Measurements from ENCODE around the gene PAFAH1B2. TPM values are rescaled to one million over a fixed set of nuclear protein-coding genes. Genes with fewer than 3 reads are reported as not detected.
A peak's percentile ranks its signal among the peaks of the same experiment; 100 is the strongest.
"Not testable (repeated sequence)": the region's sequence is repeated elsewhere in the genome, so short reads cannot be mapped to it uniquely, and the experiment has no call there.

The PAFAH1B2 gene, protein sequence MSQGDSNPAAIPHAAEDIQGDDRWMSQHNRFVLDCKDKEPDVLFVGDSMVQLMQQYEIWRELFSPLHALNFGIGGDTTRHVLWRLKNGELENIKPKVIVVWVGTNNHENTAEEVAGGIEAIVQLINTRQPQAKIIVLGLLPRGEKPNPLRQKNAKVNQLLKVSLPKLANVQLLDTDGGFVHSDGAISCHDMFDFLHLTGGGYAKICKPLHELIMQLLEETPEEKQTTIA
- 103 and 108 TPM in 2 replicates for total RNA-seq (2014; rRNA removed; shearing (Covaris generic))

DNA sequence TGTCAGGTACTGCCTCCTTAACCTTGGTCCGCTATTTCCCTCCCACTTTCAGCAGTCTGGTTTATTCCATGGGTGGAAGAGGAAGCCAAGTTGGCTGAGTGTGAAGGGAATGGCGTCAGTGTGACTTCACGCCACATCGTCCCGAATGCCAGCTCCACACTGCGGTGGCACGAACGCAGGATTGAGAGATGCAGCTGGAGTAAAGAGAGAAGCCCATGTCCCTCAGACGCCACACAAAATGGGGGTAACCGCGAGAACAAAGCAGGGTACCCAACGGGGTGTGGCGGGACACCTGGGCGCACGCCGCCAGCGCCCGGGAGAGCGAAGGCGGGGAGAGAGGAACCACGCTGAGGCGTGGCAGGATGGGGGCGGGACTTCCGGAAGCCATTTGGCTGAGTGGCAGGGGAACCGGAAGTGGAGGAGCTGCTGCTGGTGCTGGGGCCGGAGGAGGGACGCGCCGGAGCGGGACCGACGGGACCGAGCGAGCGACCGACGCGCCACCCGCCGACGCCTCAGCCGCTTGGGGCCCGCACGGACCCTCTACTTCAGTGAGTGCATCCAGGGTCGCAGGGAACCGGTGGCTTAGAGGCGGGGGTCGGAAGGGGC lies at the start of gene PAFAH1B2:
Gene PAFAH1B2 (plus strand): TSS at position 417 of the 606 bp plus-strand sequence. CDS start 8,161 bp downstream, outside the sequence.
- DNase-seq (ENCODE audit: low spot score) = peak; percentile 92

DNA sequence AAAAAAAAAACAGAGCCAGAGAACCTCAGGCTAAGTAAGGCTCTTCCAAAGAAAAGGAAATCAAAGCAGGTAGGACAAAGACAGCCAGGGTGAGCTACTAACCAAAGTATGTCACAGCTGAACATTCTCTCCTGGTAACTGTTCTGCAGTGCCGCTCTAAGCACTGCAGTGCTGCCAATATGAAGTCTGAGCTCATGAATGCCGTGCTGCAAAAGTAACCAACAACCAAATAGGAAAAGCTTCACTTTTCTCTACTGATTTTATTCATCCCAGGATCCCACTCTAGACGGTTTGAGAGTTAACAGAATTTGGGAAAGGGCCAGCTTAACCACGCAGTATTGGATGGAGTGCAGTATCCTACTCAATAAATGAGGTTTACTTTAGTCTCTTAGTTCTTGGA lies 49.3 kb upstream of the PAFAH1B2 start:
- DNase-seq (ENCODE audit: low spot score) = no peak

DNA sequence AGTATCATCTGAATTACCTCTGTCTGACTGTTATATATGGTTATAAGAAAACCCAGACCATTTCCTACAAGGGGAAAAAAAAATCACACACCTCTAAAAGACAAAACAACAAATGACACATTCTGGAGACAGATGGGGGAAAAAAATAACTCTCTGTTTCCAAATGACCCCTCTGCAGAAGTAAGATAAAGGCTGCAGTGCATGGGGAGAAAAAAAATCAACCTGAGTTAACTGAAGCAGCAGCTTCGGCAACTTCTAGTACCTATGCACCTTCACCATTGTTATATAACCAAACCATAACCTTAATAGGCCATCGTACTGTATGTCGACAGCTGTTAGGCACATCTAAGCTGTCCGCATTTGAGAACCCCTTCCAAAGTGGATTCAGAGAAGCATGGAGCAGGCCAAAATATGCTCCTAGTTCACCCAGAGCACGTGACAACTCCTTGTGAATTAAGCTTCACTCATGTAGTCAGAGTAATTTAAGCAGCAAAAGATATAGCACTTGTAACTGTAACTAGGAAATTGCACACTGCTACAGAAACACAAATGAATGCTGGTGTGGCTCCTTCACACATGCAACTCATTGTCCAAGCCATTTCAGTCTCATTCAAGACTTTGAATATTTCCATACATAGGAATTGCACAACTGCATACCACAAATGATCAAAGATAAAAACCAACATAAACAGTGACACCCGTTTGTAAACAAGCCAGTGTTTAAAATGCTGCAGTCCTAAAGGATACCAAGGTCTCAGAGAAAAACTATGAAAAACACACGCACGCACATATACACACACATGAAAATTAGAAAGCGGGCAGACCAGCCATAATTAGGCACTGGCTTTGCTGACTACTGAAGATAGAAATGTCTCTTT lies 48.6 kb upstream of the PAFAH1B2 start:
- peak; percentile 53 for DNase-seq (ENCODE audit: low spot score)

DNA sequence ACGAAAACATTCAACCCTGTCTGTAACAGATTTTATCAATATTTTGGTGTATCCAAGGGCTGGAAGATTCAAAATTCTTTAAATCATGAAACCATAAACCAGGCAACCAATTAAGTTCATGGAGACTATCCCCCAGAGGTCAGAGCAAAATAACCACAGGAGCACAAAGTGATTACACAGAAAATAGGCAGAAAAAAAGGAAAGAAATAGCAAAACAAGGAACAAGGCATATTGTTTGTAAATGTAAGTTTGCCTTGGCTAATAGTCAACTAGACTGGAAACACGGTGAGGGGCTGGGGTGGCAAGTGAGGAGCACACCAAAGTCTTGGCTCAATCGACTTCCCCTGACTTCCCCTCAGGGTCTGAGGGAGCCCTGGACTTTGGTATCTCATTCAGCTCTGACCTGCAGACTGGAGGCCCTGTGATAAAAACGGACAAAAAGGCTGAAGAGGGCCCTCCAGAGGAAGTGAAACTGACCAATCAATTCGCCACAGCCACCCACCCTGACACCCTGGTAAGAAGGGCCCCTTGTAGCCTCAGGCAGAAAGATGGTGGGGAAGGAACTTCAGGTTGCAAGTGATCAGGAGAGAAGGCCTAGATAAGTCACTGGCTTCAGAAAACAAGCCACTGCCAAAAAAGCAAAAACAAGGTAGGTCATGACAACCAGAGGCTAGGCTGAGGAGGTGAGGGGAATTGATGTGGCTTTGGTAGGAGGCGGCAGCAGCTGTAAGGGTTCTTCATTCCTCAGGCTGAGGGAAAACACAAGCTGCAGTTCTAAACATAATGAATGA lies 47.7 kb upstream of the PAFAH1B2 start:
- no peak for DNase-seq (ENCODE audit: low spot score)

DNA sequence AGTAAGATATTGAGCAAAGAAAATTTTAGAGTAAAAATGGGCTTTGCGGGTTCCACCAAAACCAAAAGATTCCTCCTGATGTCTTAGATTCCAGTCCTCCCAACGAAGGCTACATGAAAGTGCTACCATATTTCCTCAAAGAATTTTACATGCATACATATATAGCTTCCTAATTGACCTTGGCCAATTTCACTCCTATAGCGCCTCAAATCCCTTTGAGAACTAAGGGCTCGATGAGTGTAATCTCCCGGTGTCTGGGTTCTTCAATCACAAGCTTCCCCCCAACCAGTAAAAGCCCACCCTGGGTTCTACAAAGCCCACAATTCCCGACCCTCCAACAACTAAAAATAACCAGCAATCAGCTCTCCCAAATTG lies 47.1 kb upstream of the PAFAH1B2 start:
- DNase-seq (ENCODE audit: low spot score) = no peak

DNA sequence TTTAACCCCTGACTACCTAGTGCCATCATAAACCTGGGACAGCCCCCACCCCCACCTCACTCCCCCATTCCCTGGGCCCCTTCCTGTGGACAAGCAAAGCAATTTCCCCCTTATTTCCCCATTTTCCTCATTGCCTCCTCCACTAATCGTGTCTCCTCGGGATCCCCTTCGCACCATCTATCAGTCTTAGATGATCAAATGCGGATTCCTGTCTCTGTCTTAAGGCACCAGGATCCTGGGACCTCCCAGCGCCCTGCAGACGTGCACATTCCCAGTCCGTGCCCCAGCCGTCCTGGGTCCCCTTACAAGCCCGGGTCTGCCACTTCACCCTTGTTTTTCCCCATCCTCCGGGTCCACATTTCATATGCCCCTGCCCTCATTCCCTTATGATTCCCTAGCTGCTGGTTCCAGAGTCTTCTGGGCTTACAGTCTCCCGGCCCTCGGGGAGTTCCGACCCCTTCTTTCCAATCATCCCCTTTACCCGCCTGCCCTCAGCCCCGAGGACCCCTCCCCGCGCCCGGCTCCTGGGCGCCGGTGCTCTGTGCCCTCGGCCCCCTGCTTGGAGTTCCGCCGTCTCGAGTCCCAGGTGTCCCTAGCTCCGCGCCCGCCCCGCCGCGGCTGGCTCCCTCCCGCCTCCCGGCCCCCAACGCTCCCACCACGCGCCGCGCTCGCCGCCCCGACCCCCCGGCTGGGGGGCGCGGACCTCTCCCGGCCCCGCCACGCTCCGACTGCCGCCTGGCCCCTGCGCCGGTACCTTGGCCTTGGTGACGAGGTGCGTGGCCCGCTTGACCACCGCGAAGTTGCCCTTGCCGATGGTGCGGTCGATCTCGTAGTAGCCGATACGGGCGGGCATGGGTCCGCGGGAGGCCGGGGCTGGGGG lies 46.5 kb upstream of the PAFAH1B2 start:
- DNase-seq (ENCODE audit: low spot score) = no peak

DNA sequence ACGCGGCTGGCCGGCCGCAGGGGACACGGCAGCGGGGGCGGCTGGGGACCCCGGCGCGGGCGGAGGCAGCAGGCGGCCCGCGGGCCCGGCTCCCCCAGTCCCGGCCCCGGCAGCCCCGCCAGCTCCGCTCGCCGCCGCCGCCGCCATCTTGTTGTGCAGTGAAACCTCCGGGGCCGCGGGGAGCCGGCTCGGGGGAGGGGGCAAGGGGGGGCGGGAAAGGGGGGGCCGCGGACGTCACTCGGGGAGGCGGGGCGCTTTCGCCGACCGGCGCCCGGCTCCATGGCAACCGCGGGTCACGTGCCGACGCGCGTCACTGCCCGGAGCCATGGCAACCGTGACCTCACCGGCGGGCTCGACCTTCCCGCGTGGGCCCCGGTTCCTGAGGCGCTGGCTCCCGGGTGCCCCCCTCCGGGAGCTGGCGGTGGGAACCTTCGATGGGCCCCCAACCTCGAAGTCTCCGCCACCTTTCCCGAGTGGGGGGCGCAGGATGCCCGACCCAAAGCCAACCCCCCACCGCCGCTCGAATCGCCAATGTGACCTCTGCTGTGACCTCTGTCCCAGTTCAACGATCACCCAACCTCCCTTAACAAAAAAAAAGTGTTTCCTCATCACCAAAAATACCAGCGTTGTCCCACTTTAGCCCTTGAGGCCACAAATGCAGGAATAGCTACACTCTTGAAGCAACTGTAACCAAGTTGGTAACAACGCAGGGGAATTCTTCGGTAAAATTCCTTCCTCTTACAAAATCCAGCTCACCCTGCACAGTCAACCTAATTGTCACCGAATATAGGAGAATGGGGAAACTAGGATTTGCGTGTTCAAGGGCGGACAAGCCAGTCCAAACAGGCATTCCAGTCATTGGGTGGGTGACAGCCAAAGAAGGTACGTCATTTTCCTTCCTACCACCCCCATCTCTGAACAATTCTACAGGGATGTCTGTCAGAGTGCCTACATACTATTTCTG lies 45.5 kb upstream of the PAFAH1B2 start, which contains the start of gene SIK3:
Gene SIK3 (minus strand): TSS at position 160 of the 964 bp plus-strand sequence. CDS start 13 bp downstream, at position 147.
- DNase-seq (ENCODE audit: low spot score) = peak; percentile 89

DNA sequence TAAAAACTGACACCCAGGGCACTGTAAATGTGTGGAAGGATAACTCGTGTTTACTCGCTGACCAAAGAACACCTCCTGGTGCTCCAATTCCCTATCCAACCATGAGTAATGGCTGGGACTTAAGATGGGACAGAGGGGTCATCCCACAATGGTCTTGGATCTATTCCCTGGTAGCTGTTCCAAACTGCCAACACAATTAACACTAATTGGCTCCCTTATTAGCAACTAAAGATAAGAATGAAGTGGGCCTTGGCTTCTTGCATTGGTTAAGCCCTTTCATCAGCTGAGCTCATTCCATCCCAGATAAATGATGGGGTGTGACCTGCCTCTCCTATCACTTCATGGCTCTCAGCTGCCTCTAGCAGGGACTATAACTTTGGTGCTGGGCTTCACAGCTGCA lies 44.4 kb upstream of the PAFAH1B2 start:
- no peak for DNase-seq (ENCODE audit: low spot score)

DNA sequence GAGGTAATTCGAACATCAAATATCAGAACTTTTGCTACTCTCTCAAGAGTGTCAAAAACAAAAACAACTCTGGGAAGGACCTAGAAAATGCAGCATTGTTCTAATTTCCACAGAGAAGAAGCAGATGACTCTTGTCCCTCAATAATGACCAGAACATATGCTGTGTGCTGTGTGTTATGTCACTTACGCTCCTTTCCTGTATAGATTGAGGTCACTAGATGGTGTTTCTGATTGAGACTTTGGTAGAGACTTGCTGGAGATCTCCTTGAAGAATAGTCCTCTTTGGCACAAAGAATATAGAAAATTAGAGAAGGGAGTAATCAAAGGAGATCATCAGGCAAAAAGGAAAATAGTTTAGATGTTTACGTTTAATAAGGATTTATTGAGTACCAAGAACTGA lies 43.5 kb upstream of the PAFAH1B2 start:
- no peak for DNase-seq (ENCODE audit: low spot score)

DNA sequence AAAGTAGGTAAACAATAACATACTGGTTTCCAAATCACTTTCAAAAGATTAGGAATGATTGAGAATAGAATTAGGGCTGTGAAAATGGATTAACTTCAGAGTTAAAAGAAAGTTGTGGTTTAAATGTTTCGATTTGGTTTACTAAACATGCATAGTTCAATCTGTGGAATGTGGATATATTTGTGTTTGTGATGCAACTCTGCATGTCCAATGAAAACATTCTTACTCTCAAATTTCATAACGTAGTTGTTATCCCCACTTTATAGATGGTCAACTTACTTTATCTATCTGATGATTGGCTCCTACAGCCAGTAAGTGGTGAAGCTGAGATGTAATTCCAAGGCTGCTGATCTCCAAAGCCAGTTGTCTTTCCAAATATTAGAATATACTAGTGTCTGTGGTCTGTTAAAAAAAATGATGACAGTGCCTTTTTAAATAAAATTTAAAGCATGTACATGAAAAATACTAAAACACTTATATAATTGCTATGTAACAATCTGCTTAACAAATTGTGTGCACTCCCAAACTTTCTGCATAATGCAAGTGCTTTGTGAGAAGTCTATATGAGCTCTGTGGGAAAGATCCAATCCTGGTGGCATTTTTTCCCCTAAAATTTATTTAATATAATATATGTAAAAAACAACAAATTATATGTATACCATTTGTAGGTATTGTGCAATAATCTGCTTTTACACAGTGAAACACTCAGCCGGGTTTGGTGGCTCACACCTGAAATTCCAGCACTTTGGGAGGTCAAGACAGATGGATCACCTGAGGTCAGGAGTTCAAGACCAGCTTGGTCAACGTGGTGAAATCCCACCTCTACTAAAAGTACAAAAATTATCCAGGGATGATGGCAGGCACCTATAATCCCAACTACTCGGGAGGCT lies 36.1 kb upstream of the PAFAH1B2 start:
- no peak for DNase-seq (ENCODE audit: low spot score)

DNA sequence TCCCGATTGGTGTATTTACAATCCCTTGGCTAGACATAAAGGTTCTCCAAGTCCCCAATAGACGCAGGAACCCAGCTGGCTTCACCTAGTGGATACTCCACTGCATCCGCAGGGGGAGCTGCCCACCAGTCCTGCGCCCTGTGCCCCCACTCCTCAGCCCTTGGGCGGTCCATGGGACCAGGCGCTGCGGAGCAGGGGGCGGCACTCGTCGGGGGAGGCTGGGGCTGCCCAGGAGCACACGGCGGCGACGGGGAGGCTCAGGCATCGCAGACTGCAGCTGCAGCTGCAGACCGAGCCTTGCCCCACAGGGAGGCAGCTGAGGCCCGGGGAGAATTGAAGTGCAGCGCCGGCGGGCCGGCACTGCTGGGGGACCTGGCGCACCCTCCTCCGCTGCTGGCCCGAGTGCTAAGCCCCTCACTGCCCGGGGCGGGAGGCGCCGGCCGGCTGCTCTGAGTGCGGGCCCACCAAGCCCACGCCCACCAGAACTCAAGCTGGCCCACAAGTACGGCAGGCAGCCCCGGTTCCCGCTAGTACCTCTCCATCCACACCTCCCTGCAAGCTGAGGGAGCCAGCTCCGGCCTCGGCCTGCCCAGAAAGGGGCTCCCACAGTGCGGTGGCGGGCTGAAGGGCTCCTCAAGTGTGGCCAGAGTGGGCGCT lies 33.7 kb upstream of the PAFAH1B2 start:
- no peak for DNase-seq (ENCODE audit: low spot score)

DNA sequence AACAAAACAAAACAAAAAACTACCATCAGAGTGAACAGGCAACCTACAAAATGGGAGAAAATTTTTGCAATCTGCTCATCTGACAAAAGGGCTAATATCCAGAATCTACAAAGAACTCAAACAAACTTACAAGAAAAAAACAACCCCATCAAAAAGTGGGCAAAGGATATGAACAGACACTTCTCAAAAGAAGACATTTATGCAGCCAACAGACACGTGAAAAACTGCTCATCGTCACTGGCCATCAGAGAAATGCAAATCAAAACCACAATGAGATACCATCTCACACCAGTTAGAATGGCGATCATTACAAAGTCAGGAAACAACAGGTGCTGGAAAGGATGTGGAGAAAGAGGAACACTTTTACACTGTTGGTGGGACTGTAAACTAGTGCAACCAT lies 31.6 kb upstream of the PAFAH1B2 start:
- not testable (repeated sequence) for DNase-seq (ENCODE audit: low spot score)

DNA sequence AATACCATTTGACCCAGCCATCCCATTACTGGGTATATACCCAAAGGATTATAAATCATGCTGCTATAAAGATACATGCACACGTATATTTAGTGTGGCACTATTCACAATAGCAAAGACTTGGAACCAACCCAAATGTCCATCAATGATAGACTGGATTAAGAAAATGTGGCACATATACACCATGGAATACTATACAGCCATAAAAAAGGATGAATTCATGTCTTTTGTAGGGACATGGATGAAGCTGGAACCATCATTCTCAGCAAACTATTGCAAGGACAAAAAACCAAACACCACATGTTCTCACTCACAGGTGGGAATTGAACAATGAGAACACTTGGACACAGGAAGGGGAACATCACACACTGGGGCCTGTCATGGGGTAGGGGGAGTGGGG lies 31.1 kb upstream of the PAFAH1B2 start:
- DNase-seq (ENCODE audit: low spot score) = not testable (repeated sequence)

DNA sequence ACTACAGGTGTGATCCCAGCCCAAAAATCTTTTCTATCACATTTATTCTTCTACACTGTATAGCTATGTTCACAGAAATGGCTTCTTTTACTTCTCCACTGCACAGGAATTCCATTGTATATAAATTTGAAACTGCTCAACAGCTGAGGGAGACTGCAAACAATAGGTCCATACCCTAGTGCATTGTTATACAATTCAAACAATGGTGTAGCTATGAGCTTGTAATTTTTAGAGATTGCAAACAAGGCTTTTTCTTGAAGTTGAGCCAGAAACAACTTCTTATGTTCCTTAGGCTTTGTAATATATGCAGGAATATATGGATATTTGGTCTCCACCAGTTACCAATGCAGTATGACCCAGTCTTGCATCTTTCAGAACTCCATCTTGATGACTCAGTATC lies 26.4 kb upstream of the PAFAH1B2 start:
- no peak for DNase-seq (ENCODE audit: low spot score)

DNA sequence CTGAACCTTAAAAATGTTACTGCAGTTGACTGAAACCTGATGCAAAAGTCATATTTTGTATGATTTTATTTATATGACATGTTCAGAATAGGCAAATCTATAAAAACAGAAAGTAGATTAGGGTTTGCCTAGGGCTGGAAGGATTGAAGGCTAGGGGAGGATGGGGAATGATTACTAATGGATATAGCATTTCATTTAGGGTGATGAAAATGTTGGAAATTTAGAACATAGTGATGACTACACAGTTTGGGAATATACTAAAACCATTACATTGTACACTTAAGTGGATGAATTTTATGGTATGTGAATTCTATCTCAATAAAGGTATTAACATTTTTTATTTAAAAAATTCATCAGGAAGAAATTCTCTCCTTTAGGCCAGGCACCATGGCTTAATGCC lies 22.9 kb upstream of the PAFAH1B2 start:
- DNase-seq (ENCODE audit: low spot score) = no peak

DNA sequence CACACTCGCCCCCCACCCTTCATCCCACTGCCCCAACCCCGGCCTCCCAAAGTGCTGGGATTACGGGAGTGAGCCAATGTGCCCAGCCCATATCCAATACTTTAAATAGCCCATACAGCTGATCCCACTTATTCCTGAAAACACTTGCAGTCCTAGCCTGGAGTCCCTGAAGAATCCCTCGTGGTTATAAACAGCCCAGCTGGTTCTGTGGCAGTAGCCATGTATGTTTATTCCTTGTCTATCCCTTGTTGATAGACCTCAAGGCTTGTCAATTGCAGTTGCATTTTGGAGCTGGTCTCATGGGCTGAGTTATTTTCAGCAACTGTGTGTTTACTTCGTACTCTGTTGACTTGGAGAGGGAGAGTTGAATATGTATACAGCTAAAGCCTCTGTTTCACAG lies 21.5 kb upstream of the PAFAH1B2 start:
- DNase-seq (ENCODE audit: low spot score) = no peak

DNA sequence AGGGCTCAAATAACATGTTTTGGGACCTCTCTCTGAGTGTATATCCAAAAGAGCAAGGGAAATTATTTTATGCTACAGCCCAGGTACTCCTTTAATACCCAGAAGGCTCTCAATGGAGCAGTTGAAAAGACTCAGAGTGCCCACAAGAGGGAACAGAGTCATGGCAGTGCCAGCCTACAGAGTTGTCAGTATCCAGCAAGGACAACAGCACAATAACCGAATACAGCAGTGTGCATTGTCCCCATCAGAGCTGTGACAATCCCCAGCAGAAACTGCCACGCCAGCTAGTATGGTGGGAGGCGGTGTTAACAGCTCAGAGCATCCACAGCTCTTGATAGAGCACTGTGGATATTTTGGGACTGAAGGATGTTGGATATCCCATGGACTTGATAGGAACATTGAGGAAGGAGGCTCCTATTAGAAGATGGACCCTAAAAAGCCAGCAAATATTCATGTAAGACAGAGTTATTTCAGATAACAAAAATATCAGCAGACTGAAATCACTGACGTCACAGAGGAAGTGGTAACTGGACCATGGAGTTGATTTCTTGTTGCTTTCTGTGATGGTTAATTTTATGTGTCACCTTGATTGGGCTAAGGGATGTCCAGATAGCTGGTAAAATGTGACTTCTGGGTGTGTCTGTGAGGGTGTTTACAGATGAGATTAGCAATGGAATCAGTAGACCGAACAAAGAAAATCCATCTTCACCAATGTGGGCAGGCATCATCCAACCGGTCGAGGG lies 17.7 kb upstream of the PAFAH1B2 start:
- DNase-seq (ENCODE audit: low spot score) = no peak
